ENCODE results near the gene CCDC150. TPM values are rescaled to one million over a fixed set of nuclear protein-coding genes. Genes with fewer than 3 reads are reported as not detected.
A peak's percentile ranks its signal among the peaks of the same experiment; 100 is the strongest.

The CCDC150 gene
- total RNA-seq, 1 experiment from 2014 or later, result 29.2 TPM

DNA sequence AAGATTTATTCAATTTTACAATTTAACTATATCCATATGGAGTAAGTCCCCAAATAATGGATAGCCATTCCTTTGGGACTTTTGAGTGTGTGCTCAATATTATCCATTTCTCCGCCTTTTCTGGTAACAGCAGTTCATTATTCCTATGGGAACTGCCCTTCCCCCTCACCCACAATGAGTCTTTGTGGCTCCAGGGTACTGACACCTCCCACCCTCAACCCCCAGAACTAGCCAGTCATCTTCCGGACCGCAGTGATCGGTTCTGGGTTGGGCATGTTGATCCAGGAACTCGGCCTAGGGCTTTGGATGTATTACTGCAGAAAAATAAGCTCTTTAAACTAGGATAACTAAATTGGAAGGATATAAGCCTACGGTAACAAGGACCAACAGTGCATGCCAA is 45.4 kb upstream of the CCDC150 start:
- Histone ChIP-seq H3K36me3 (ENCODE audit: control insufficient read depth in 1 of 2, insufficient read depth in 2 of 2, low read length in 2 of 2) (no peaks in the 10 kb centered on the region), H3K79me2 (ENCODE audit: insufficient read depth, low read length) (no peaks in the 10 kb centered on the region), H3K9me2 (ENCODE audit: insufficient read depth) (no peaks in the 10 kb centered on the region), H3K4me3 (replicated peaks in 1 of 2; ENCODE audit: low read depth in 1 of 2, low read length in 2 of 2) (no peak overlapping the region), H2AFZ (ENCODE audit: low read depth, low read length, poor library complexity, severe bottlenecking) (no peak overlapping the region), H3K4me2 (ENCODE audit: low read length) (no peak overlapping the region), H3K9me3 (ENCODE audit: control insufficient read depth in 1 of 2, insufficient read depth in 1 of 2, low read depth in 1 of 2, low read length in 2 of 2) (no peaks in the 10 kb centered on the region), H3K27ac (ENCODE audit: low read depth, low read length) (no peak overlapping the region), H3K27me3 (ENCODE audit: insufficient read depth, low read length) (no peaks in the 10 kb centered on the region), H3K4me1 (ENCODE audit: control insufficient read depth in 1 of 2, insufficient read depth in 2 of 2, low read length in 2 of 2) (peaks cover 8 to 31% of the 10 kb centered on the region in 2 experiments; a peak in 3 of 4 replicates), H3K9ac (ENCODE audit: low read length) (no peak overlapping the region), H4K20me1 (ENCODE audit: insufficient read depth) (no peaks in the 10 kb centered on the region)
- RAD21 ChIA-PET (ENCODE audit: low non-redundant PET in 1 of 2, low total read pairs in 2 of 2, uncharacterized antibody in 2 of 2, unreplicated experiment in 2 of 2), result no interaction called here
- POLR2A ChIA-PET, result no interaction called here
- ATAC-seq (no peak), DNase-seq (ENCODE audit: low read depth, low spot score) (no peak)
- CTCF ChIA-PET, result no interaction called here
- intact Hi-C loops (cut with micrococcal nuclease), result no loop called here
- no TSS peak for BruUV-seq (replicated peaks)
- TF ChIP-seq JUND (IDR thresholded peaks at IDR 0.05) (no peak), ELF1 (IDR thresholded peaks at IDR 0.05; ENCODE audit: borderline replicate concordance, low read depth) (no peak), ZNF274 (IDR thresholded peaks at IDR 0.05; ENCODE audit: low read depth, low read length) (no peak), SP1 (IDR thresholded peaks at IDR 0.05; ENCODE audit: low read depth) (no peak), EZH2phosphoT487 (IDR thresholded peaks at IDR 0.05; ENCODE audit: borderline replicate concordance) (no peak), RAD21 (IDR thresholded peaks at IDR 0.05; ENCODE audit: low read depth) (no peak), YY1 (IDR thresholded peaks at IDR 0.05; ENCODE audit: extremely low read depth, insufficient replicate concordance, low read depth, low read length) (no peak)
- TF ChIP-seq, protein P1, sequence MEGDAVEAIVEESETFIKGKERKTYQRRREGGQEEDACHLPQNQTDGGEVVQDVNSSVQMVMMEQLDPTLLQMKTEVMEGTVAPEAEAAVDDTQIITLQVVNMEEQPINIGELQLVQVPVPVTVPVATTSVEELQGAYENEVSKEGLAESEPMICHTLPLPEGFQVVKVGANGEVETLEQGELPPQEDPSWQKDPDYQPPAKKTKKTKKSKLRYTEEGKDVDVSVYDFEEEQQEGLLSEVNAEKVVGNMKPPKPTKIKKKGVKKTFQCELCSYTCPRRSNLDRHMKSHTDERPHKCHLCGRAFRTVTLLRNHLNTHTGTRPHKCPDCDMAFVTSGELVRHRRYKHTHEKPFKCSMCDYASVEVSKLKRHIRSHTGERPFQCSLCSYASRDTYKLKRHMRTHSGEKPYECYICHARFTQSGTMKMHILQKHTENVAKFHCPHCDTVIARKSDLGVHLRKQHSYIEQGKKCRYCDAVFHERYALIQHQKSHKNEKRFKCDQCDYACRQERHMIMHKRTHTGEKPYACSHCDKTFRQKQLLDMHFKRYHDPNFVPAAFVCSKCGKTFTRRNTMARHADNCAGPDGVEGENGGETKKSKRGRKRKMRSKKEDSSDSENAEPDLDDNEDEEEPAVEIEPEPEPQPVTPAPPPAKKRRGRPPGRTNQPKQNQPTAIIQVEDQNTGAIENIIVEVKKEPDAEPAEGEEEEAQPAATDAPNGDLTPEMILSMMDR (IDR thresholded peaks at IDR 0.05 in 2 of 3, conservative IDR thresholded peaks at IDR 0.05 in 1 of 3; ENCODE audit: borderline replicate concordance in 1 of 3, insufficient read depth in 1 of 3, low read depth in 2 of 3, low read length in 2 of 3), result no peak

DNA sequence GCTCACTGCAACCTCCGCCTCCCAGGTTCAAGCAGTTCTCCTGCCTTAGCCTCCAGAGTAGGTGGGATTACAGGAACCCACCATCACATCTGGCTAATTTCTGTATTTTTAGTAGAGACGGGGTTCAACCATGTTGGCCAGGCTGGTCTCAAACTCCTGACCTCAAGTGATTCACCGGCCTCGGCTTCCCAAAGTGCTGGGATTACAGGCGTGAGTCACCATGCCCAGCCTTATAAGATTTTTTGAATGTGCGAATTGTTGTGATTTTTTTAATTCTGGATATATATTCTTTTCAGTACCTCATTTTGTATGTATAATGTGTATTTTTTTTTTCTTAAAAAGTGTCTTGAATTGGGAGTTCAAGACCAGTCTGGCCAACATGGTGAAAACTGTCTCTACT is 42.0 kb upstream of the CCDC150 start:
- RAD21 ChIA-PET (ENCODE audit: low non-redundant PET in 1 of 2, low total read pairs in 2 of 2, uncharacterized antibody in 2 of 2, unreplicated experiment in 2 of 2), result no interaction called here
- H3K27me3 ChIP-seq (ENCODE audit: insufficient read depth, low read length), result no peaks in the 10 kb centered on the region
- H3K9ac ChIP-seq (ENCODE audit: low read length), result no peak overlapping the region; the same call in 1 of the 2 replicates
- no peak for DNase-seq (ENCODE audit: low read depth, low spot score)
- no TSS peak for BruUV-seq (replicated peaks)
- no peak for ATAC-seq
- POLR2A ChIA-PET, result no interaction called here
- peaks cover 20 to 55% of the 10 kb centered on the region in 2 experiments for H3K4me1 ChIP-seq (ENCODE audit: control insufficient read depth in 1 of 2, insufficient read depth in 2 of 2, low read length in 2 of 2)
- no peak overlapping the region for H3K27ac ChIP-seq (ENCODE audit: low read depth, low read length)
- no peaks in the 10 kb centered on the region for H3K9me2 ChIP-seq (ENCODE audit: insufficient read depth)
- TF ChIP-seq CEBPB (IDR thresholded peaks at IDR 0.05; ENCODE audit: low read depth), result no peak
- TF ChIP-seq SP1 (IDR thresholded peaks at IDR 0.05; ENCODE audit: low read depth), result 0 out of 2 replicates have a peak, but pooled peaks have one; percentile 17
- peak; percentile 44; the same call in 1 of the 2 replicates for TF ChIP-seq FOSL1 (IDR thresholded peaks at IDR 0.05; ENCODE audit: low read depth)
- TF ChIP-seq SRF (IDR thresholded peaks at IDR 0.05; ENCODE audit: low read depth), result no peak
- H3K36me3 ChIP-seq (ENCODE audit: control insufficient read depth in 1 of 2, insufficient read depth in 2 of 2, low read length in 2 of 2), result no peaks in the 10 kb centered on the region
- no peaks in the 10 kb centered on the region for H3K79me2 ChIP-seq (ENCODE audit: insufficient read depth, low read length)
- no peaks in the 10 kb centered on the region for H4K20me1 ChIP-seq (ENCODE audit: insufficient read depth)
- no peaks in the 10 kb centered on the region for H3K9me3 ChIP-seq (ENCODE audit: control insufficient read depth in 1 of 2, insufficient read depth in 1 of 2, low read depth in 1 of 2, low read length in 2 of 2)
- CTCF ChIA-PET, result no interaction called here
- intact Hi-C loops (cut with micrococcal nuclease), result no loop called here
- peak overlapping the region; percentile 44 for H2AFZ ChIP-seq (ENCODE audit: low read depth, low read length, poor library complexity, severe bottlenecking)
- H3K4me2 ChIP-seq (ENCODE audit: low read length), result peak overlapping the region; percentile 64
- peak overlapping the region in 1 of 2 experiments; percentile 8; a peak in 1 of 4 replicates for H3K4me3 ChIP-seq (replicated peaks in 1 of 2; ENCODE audit: low read depth in 1 of 2, low read length in 2 of 2)
